GM19193 (cell line): ENCODE data around the gene FGF2.

Experiments used
- POLR2A ChIP-seq: IDR thresholded peaks from 4 replicates; pipeline ENCODE4 v1.6.1; 2011; ENCODE audit not compliant: insufficient read depth, insufficient read length; ENCODE audit errors: extremely low read depth

FGF2 gene

GRCh38 chr4:122826553-122827257, at the start of gene FGF2:
Gene FGF2 (plus strand): TSS chr4:122826831. CDS start chr4:122827175, 344 bp downstream.
- TF ChIP-seq POLR2A, result no peak

DNA sequence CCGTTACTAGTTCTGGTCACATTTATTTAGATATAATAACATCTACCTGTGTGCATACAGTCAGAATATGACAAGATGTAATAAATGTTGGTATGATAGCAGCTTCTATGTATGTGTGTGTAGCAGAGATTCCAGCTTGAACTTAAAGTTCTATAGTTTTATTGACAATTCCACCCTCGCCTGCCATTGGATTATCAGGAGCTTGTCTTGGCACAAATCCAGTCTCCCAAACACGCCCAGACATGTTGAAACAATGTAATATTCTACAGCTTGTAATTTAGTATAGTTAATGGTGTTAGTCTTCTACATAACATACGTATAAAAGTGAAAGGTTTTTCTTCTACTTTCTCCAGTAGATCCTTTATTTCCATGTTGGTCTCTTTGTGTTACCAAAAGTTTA, 49.7 kb upstream of the FGF2 start:
- no peak for TF ChIP-seq POLR2A

DNA sequence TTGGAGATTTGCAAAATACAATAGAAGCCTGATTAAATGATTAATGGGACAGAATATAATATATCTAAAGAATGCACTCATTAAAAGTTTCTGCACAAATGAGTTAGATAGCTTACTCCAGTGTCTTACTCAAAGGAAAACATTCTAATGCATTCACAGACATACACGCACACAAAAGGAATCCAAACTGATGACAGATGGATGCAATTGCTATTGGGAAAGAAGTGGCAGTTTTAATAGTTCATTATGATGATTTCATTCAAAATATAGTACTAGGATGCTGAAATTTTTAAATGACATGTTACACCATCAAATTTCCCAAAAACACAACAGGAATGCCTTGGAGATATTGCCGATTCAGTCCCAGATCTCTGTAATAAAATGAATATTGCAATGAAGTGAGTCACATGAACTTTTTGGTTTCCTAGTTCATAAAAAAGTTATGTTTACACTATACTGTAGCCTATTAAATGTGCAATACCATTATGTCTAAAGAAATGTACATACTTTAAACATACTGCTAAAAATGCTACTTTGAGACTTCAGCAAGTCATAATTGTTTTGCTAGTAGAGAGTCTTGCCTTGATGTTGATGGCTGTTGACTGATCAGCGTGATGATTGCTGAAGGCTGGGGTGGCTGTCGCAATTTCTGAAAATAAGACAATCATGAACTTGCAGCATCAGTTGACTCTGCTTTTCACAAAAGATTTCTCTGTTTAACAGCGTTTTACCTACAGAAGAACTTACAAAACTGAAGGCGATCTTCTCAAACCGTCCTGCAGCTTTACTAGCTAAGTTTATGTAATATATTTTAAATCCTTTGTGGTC, 48.6 kb upstream of the FGF2 start:
- no peak for TF ChIP-seq POLR2A

GRCh38 chr4:122781486-122781885, 45.1 kb upstream of the FGF2 start:
- no peak for TF ChIP-seq POLR2A

GRCh38 chr4:122783301-122784215, 43.1 kb upstream of the FGF2 start:
- TF ChIP-seq POLR2A, result no peak

- TF ChIP-seq POLR2A, result no peak
Observed at GRCh38 chr4:122784261-122784660, 42.4 kb upstream of the FGF2 start.

DNA sequence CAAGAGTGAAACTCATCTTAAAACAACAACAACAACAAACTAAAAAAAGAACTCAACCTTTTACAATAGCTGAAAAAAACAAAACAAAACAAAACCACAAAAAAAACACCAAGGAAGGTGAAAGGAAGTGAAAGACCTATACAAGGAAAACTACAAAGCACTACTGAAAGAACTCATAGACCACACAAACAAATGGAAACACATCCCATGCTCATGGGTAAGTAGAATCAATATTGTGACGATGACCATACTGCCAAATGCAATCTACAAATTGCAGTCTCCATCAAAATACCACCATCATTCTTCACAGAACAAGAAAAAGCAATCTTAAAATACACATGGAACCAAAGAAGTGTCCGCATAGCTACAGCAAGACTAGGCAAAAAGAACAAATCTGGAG, 41.5 kb upstream of the FGF2 start:
- no peak for TF ChIP-seq POLR2A

- no peak for TF ChIP-seq POLR2A
Observed at GRCh38 chr4:122787940-122788339, 38.7 kb upstream of the FGF2 start.

GRCh38 chr4:122788935-122789334, 37.7 kb upstream of the FGF2 start:
- no peak for TF ChIP-seq POLR2A

DNA sequence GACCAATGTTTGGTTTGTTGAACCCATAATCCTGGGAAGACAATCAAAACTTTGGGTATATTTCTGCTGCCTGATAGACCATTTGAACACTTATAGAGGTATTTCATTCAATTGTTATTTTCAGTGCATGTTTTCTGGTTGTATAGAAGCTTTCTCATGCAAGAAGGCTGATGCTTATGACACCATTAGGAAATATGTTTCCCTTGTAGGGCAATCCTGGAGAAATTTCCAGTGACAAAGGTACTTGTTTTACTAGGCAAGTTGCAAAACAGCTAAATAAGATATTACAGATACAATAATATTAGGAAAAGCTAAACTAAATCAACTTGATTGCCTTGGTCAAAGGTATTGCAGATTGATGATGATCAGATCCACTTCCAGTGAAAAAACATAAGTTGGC, 32.8 kb upstream of the FGF2 start:
- TF ChIP-seq POLR2A, result no peak

DNA sequence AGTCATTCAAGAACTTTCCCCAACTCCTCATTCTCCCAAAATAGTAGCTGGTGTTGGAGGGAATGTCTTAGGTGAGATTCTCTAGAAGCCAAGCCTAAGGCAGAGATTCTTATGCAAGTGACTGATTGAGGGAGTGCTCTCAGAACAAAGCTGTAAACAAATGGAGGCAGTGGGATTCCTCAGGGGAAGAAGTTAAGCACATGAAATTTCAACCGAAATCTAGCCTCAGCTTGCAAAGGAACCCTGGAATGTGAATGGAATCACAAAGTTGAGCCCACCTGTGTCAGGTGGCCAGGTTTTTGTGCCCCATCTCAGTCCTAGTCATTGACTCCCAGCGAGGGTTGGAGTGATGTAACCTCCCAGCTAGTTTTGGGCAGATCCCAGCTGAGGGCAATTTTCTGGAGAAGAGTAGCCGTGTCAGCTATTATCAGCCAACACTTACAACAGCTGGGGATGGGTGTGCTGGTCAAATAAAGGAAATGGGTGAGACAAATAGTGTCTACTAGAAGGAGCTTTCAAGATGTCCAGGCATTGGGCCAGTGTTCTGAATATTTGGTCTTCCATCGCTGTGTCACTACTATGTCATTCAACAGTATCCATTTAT, 29.7 kb upstream of the FGF2 start:
- no peak for TF ChIP-seq POLR2A

DNA sequence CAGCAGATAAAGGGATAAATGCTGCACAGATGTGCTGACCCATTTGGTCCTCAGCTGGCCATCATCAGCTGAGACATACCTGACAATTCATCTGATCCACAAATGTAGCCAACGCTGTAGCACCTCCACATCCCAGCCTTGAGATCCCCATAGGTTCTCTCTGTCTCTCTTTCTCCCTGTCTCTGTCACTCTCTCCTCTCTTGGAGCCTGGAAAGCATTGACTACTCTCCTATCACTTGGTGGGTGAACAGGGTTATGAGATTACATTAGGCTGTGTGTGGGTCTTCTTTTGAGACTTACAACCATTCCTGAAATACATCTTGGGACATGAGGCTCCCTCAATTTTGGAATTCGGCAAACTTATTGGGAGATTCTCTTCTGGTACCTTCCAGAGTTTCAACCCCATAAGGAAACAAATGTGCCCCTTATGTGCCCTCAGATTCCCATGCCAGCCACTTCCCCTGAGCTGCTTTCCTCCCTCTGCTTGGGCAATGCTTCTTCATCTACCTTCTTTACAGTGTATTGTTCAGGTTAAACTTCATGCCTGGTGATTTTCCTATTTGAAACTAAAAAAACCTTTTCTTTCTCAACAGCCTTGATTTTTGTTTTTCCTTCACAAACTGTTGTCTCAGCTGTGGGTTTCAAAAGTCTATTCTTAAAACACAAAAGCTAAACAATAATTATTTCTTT, 29.1 kb upstream of the FGF2 start:
- no peak for TF ChIP-seq POLR2A

GRCh38 chr4:122798101-122798500, 28.5 kb upstream of the FGF2 start:
- TF ChIP-seq POLR2A, result no peak

DNA sequence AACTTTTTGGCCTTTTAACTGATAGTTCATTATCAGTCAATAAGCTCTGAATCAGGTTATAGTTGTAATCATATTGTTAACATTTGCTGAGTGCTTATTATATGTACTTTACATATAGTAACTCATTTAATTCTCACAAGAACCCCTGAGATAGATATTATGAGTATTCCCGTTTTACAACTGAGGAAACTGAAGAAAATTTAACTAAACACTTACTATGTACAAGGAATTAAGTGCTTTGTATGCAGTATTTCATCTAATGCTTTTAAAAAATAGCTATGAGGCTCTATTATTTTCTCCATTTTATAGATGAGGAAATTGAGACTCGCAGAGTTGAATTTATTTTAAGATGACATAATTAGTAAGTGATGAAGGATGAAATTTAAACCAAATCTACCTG, 27.7 kb upstream of the FGF2 start:
- TF ChIP-seq POLR2A, result no peak
